Measurements from ENCODE around the gene CDC42BPB. TPM values are rescaled to one million over a fixed set of nuclear protein-coding genes. Genes with fewer than 3 reads are reported as not detected.

Gene CDC42BPB
- total RNA-seq, 4 donors from 2014 or later = 90.7 to 153 (median 101) TPM

DNA sequence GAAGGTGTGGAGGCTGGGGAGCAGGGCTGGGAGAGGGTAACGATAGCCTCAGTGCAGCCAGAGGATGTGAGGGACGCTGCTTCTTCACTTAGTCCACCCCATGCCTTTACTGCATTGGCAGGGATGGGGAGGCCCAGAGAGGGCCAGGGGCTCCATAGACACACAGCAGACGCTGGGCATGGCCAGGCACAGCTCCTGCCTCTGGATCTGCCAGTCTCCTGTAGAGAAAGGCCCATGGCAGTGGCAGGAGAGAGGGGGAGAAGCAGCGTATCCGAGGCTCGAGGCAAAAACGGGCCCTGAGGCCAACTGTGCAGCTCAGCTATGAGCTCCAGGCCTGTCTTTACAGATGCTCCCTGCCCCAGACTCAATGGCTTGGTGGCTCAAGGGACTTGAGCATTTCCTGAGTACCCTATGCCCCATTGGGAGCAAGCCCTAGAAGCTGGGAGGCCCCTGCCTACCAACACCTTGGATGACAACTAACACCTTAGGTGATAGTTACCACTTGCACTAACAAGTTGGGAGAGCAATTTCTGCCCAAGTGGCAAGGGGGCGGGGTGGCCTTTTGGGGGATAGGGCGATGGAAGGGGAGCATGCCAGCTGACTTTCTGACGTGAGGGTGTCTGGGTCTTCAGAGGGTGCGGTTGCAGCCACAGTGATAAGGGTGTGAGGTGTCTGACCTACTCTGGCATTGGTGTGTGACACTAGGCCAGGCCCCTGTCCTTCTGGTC lies 21.7 kb upstream of the CDC42BPB start:
- H3K36me3 ChIP-seq = no peaks in the 10 kb centered on the region
- DNase-seq = no peak
- intact Hi-C loops (cut with DNase I) = loop anchor here (10.0 kb wide), 1 partner anchor 216 kb away; no protein-coding TSS in a partner anchor

DNA sequence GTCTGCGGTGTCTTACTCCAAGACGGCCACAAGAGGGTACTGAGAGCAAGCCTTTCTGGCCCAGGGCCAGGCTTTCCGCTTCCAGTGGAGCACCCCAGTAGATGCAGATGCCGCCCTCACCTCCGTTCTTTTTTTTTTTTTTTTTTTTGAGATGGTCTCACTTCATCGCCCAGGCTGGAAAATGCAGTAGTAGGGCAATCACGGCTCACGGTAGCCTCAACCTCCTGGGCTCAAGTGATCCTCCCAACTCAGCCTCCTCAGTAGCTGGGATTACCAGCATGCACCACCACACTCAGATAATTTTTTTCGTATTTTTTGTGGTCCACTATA lies 21.0 kb upstream of the CDC42BPB start:
- Histone ChIP-seq H3K36me3 (no peaks in the 10 kb centered on the region), H3K27ac (no peak overlapping the region), H3K4me1 (peaks cover 4 to 17% of the 10 kb centered on the region in 2 donors), H3K4me3 (replicated peaks in 1 of 3) (no peak overlapping the region), H3K9me3 (no peaks in the 10 kb centered on the region), H3K27me3 (no peaks in the 10 kb centered on the region)
- intact Hi-C loops (cut with DNase I) = loop anchor here (10.0 kb wide), 1 partner anchor 216 kb away; no protein-coding TSS in a partner anchor
- TF ChIP-seq, protein P1, sequence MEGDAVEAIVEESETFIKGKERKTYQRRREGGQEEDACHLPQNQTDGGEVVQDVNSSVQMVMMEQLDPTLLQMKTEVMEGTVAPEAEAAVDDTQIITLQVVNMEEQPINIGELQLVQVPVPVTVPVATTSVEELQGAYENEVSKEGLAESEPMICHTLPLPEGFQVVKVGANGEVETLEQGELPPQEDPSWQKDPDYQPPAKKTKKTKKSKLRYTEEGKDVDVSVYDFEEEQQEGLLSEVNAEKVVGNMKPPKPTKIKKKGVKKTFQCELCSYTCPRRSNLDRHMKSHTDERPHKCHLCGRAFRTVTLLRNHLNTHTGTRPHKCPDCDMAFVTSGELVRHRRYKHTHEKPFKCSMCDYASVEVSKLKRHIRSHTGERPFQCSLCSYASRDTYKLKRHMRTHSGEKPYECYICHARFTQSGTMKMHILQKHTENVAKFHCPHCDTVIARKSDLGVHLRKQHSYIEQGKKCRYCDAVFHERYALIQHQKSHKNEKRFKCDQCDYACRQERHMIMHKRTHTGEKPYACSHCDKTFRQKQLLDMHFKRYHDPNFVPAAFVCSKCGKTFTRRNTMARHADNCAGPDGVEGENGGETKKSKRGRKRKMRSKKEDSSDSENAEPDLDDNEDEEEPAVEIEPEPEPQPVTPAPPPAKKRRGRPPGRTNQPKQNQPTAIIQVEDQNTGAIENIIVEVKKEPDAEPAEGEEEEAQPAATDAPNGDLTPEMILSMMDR (IDR thresholded peaks at IDR 0.05) = peak; percentile 47 to 84 (median 72)
- no peak for TF ChIP-seq POLR2A (IDR thresholded peaks at IDR 0.05)
- DNase-seq = peak; percentile 84 to 86
- WGBS, 2 donors = 10 to 13% methylated on average over 9 of the region's 9 CpGs

More for the DNA sequence above, 21.7 kb upstream of the CDC42BPB start:
- peaks cover 4 to 19% of the 10 kb centered on the region in 2 donors for H3K4me1 ChIP-seq
- H3K4me3 ChIP-seq (replicated peaks in 1 of 3) = no peak overlapping the region
- H3K9me3 ChIP-seq = no peaks in the 10 kb centered on the region
- no peaks in the 10 kb centered on the region for H3K27me3 ChIP-seq
- no peak overlapping the region for H3K27ac ChIP-seq
- TF ChIP-seq, protein P1 (IDR thresholded peaks at IDR 0.05) = no peak
- TF ChIP-seq POLR2A (IDR thresholded peaks at IDR 0.05) = no peak
- WGBS, 2 donors = 83 to 92% methylated on average over 9 to 10 of the region's 11 CpGs

DNA sequence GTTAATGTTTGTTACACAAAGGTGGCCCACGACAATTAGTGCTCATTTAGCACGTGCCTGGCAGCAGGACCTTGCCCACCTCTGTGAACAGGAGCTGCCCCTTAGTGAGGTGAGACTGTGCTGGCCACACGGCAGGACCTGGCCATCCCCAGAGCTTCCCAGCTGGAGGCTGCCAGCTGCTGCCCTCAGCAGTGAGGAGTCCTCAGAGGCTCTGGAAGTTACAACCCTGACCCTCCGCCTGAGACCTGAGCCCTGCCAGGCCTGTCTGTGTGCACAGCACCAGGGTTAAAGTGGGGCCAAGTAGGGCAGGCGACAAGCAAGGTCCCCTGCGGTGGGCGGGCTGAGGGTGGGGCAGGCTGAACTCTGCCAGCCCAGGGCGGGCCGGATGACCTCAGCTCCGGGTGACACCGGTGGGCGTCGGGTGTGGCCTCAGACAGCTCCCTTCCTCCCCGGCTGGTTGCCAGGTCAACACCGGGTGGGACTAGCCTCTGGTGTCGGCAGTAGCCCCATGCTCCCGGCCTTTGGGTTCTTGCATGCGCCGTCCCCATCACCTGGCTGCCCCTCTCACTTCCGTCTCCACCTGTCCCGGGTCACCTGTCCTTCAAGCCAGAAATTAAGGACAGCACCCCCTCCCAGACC lies 17.5 kb upstream of the CDC42BPB start:
- Histone ChIP-seq H3K4me3 (replicated peaks in 1 of 3) (peak overlapping the region in 1 of 3 donors; percentile 25), H3K27ac (peak overlapping the region; percentile 50 to 73 (median 60)), H3K36me3 (no peaks in the 10 kb centered on the region), H3K4me1 (peaks cover 4 to 28% of the 10 kb centered on the region in 2 donors), H3K27me3 (no peaks in the 10 kb centered on the region), H3K9me3 (no peaks in the 10 kb centered on the region)
- TF ChIP-seq POLR2A (IDR thresholded peaks at IDR 0.05) = no peak
- TF ChIP-seq, protein P1 (IDR thresholded peaks at IDR 0.05) = no peak
- intact Hi-C loops (cut with DNase I) = loop anchor here (10.0 kb wide), 1 partner anchor 220 kb away; no protein-coding TSS in a partner anchor
- WGBS, 2 donors = 25 to 42% methylated on average over 3 to 12 of the region's 21 CpGs
- peak; percentile 56 to 70 for DNase-seq

DNA sequence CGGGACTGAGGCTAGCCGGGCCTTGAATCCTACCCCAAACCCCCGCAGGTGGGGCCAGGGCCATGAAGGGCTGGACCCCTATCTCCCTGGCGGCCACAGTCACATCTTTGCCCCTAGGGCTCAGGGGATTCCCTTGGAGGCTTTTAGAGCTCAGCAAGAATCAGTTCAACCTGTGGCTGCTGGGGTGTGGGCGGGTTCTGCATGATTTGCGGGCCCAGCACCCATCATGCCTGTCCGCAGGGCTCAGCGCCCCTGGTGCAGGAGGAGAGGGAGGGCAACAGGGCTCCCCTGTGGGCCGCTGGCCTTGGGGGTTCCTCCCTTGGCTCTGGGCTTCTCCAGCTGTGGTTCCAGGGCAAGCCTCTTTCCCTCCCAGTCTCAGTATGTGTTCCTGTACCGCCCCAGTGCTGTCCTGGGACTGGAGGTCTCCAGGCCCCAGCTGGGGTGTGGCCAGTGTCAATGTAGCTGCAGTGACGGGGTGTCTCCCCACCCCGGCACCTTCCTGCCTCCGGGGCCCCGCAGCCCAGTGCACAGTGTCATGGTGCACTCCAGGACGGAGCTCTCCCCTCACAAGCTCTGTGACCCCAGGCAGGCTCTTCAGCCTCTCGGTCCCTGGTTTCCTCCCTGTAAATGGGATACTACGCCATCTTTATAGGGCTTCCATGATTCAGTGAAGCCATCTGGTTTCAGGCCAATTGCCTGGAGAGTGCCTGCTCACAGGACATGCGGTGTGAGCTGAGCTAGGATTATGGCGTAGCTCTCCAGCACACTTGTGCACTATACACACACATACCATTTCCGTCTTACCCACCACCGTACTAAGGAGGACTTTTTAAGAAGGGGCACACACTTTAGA lies 16.8 kb upstream of the CDC42BPB start:
- no peaks in the 10 kb centered on the region for H3K27me3 ChIP-seq
- WGBS, 2 donors = 74 to 89% methylated on average over 11 to 15 of the region's 21 CpGs
- H3K4me3 ChIP-seq (replicated peaks in 1 of 3) = no peak overlapping the region
- no peaks in the 10 kb centered on the region for H3K36me3 ChIP-seq
- H3K4me1 ChIP-seq = peaks cover 4 to 28% of the 10 kb centered on the region in 2 donors
- H3K27ac ChIP-seq = peak overlapping the region in 1 of 3 donors; percentile 60
- no peak for DNase-seq
- no peaks in the 10 kb centered on the region for H3K9me3 ChIP-seq
- intact Hi-C loops (cut with DNase I) = loop anchor here (10.0 kb wide), 1 partner anchor 221 kb away; no protein-coding TSS in a partner anchor
- TF ChIP-seq, protein P1 (IDR thresholded peaks at IDR 0.05) = no peak
- TF ChIP-seq POLR2A (IDR thresholded peaks at IDR 0.05) = no peak
